Pancreas (tissue), 10 donors: Measurements from ENCODE around the gene ZBTB25. TPM values are rescaled to one million over a fixed set of nuclear protein-coding genes. Genes with fewer than 3 reads are reported as not detected.

Experiments
- ATAC-seq, 4 donors: fragments of 200-7000 bp; cut with Tn5 transposase; one replicate each; pipeline versions ENCODE4 v1.8.0 to v1.9.1; 2020; ENCODE audit warnings: mild to moderate bottlenecking in 4 of 4, moderate library complexity in 4 of 4
- DNase-seq, 6 donors: peaks; one replicate each; pipeline ENCODE4 v3.0.0-alpha.2; 2020
- FAIRE-seq: peaks from 2 replicates; lab custom pipeline; 2012; peaks lifted over from hg19 to GRCh38; lab: Jason Lieb, UNC
- H3K27ac ChIP-seq, 4 donors: fragments of 200-600 bp; sonication (generic); 1 replicate in 3 of 4; 2 replicates in 1 of 4; pipeline versions ENCODE4 v1.5.0 to v1.8.0; 2020
- H3K27me3 ChIP-seq, 4 donors: fragments of 200-600 bp; one replicate each; pipeline ENCODE4 v1.8.0; 2021
- H3K36me3 ChIP-seq, 3 donors: fragments of 200-600 bp; sonication (generic) in 1 of 3; one replicate each; pipeline versions ENCODE4 v1.5.0 to v1.8.0; 2020 to 2021
- H3K4me1 ChIP-seq, 3 donors: fragments of 200-600 bp; one replicate each; pipeline ENCODE4 v1.8.0; 2021
- H3K4me3 ChIP-seq, 4 donors: fragments of 200-600 bp; sonication (generic) in 2 of 4; one replicate each; pipeline versions ENCODE4 v1.5.0 to v1.8.0; 2020 to 2021
- H3K9me3 ChIP-seq, 4 donors: fragments of 200-600 bp; one replicate each; pipeline ENCODE4 v1.8.0; 2021
- CTCF ChIP-seq, 4 donors: fragments of 200-600 bp; sonication (generic) in 3 of 4; IDR thresholded peaks; one replicate each; pipeline versions ENCODE4 v1.5.0 to v1.8.0; 2021; ENCODE audit warnings: antibody characterized with exemption in 4 of 4
- WGBS, 2 donors: extraction: QIAGEN DNeasy Blood & Tissue Kit; methylation state at CpG; one replicate each; pipeline ENCODE4 v1.1.7; 2013; 5-methylcytosine and 5-hydroxymethylcytosine counted together
- intact Hi-C, 3 donors: fragments of 100-400 bp; cut with DNase I; formaldehyde crosslinking; loops; one replicate each; pipeline versions ENCODE4 v1.11.1 to v1.14.2; 2022
- polyA plus RNA-seq, 2 donors: library from polyadenylated mRNA; stranded (reverse); fragments of 200-250 nt; gene quantifications; one replicate each; pipeline ENCODE4 v1.2.3, GENCODE V29; 2013
- total RNA-seq, 6 donors: library from RNA; stranded (reverse); fragmentation: NEBNext Ultra II Directional in 4 of 6; extraction: Animal tissue kit (Norgen Biotek cat#: 25700) in 4 of 6; gene quantifications; one replicate each; pipeline versions ENCODE4 v1.2.1 to v1.2.4, GENCODE V29; 2021 to 2023
- donor health status: healthy with polysubstance abuse.
- donor health status: DM: no; HTN: no; CAD: no; lungs with moderate emphysema.
- donor health status: DM: no; HTN: no; CAD: no.
- donor health status: control.
- donor health status: control.
- donor health status: Bipolar disorder and iron deficiency.
- donor health status: DM: yes; HTN: yes; CAD: no.
- donor health status: DM: no; HTN: no; CAD: no.
- donor health status: DM: no; HTN: no; CAD: no.
- donor health status: DM: yes; HTN: yes; CAD: no.

ZBTB25 gene
- total and polyA plus RNA-seq, 8 donors = 2.9 to 8.1 (median 5.6) TPM

- ATAC-seq = peak in 1 of 4 donors; percentile 39
- Histone ChIP-seq H3K4me3 (no peak overlapping the region), H3K4me1 (no peaks in the 10 kb centered on the region), H3K36me3 (peaks cover 3 to 27% (median 11%) of the 10 kb centered on the region in 3 donors), H3K9me3 (no peaks in the 10 kb centered on the region), H3K27me3 (no peaks in the 10 kb centered on the region), H3K27ac (no peak overlapping the region)
- intact Hi-C loops = no loop called here
- no peak for DNase-seq
- 90% methylated on average over 5 of the region's 5 CpGs for WGBS, 2 donors
- TF ChIP-seq CTCF (IDR thresholded peaks at IDR 0.05) = no peak
- FAIRE-seq = no peak
These were observed 86.4 kb downstream of the ZBTB25 start for GRCh38 chr14:64417055-64417770.

- H3K4me3 ChIP-seq = no peak overlapping the region
- no peaks in the 10 kb centered on the region for H3K4me1 ChIP-seq
- no peak overlapping the region for H3K27ac ChIP-seq
- ATAC-seq (no peak), DNase-seq (no peak), FAIRE-seq (no peak)
- intact Hi-C loops = no loop called here
- H3K27me3 ChIP-seq = no peaks in the 10 kb centered on the region
- H3K9me3 ChIP-seq = no peaks in the 10 kb centered on the region
- 75 to 76% methylated on average over 3 of the region's 3 CpGs for WGBS, 2 donors
- no peak for TF ChIP-seq CTCF (IDR thresholded peaks at IDR 0.05)
- peaks cover 3 to 27% (median 11%) of the 10 kb centered on the region in 3 donors for H3K36me3 ChIP-seq
These were observed 87.2 kb downstream of the ZBTB25 start for GRCh38 chr14:64416348-64416932.

- Histone ChIP-seq H3K27ac (no peak overlapping the region), H3K4me3 (no peak overlapping the region), H3K36me3 (peaks cover 0 to 11% (median 5%) of the 10 kb centered on the region in 3 donors), H3K9me3 (no peaks in the 10 kb centered on the region), H3K4me1 (no peaks in the 10 kb centered on the region), H3K27me3 (no peaks in the 10 kb centered on the region)
- no peak for DNase-seq
- TF ChIP-seq CTCF (IDR thresholded peaks at IDR 0.05) = no peak
- intact Hi-C loops = no loop called here
- WGBS, 2 donors = 94 to 96% methylated on average over 1 of the region's 1 CpG
- ATAC-seq = no peak
- FAIRE-seq = no peak
These were observed 91.4 kb downstream of the ZBTB25 start for GRCh38 chr14:64412237-64412636.

- Histone ChIP-seq H3K27ac (no peak overlapping the region), H3K36me3 (peaks cover 0 to 11% (median 5%) of the 10 kb centered on the region in 3 donors), H3K27me3 (no peaks in the 10 kb centered on the region), H3K4me3 (no peak overlapping the region), H3K4me1 (no peaks in the 10 kb centered on the region), H3K9me3 (no peaks in the 10 kb centered on the region)
- WGBS, 2 donors = 91 to 93% methylated on average over 4 of the region's 4 CpGs
- no peak for ATAC-seq
- DNase-seq = no peak
- intact Hi-C loops = no loop called here
- no peak for FAIRE-seq
- no peak for TF ChIP-seq CTCF (IDR thresholded peaks at IDR 0.05)
These were observed 92.6 kb downstream of the ZBTB25 start for GRCh38 chr14:64411001-64411400.
